IPS DF 6.9 (cell line): ENCODE measurements around the gene PADI2.
A peak's percentile ranks its signal among the peaks of the same experiment; 100 is the strongest.

Experiments
- DNase-seq: peaks from one replicate; pipeline ENCODE4 v3.0.0-alpha.2; 2013; ENCODE audit warnings: low read depth, low spot score
- H3K27ac ChIP-seq: one replicate; pipeline ENCODE4 v1.5.1; 2013; ENCODE audit warnings: low read length, control low read depth
- H3K27me3 ChIP-seq: 2 replicates; pipeline ENCODE4 v1.6.1; 2013; ENCODE audit warnings: mild to moderate bottlenecking, low read length; ENCODE audit not compliant: control insufficient read depth, insufficient read depth
- H3K36me3 ChIP-seq: 2 replicates; pipeline ENCODE4 v1.6.1; 2013; ENCODE audit warnings: low read length; ENCODE audit not compliant: control insufficient read depth, insufficient read depth
- H3K4me1 ChIP-seq: 2 replicates; pipeline ENCODE4 v1.6.1; 2013; ENCODE audit warnings: low read length; ENCODE audit not compliant: control insufficient read depth, insufficient read depth
- H3K4me3 ChIP-seq: 2 replicates; pipeline ENCODE4 v1.5.1; 2013; ENCODE audit warnings: mild to moderate bottlenecking, low read length
- H3K9me3 ChIP-seq: 2 replicates; pipeline ENCODE4 v1.6.1; 2013; ENCODE audit warnings: low read length, inconsistent platforms; ENCODE audit not compliant: control insufficient read depth, insufficient read depth
- WGBS: extraction: QIAGEN DNeasy Blood & Tissue Kit; methylation state at CpG from one replicate; pipeline ENCODE4 v1.1.7; 2013; ENCODE audit warnings: mixed read lengths, missing lambda C conversion rate; ENCODE audit not compliant: insufficient read length, insufficient coverage; 5-methylcytosine and 5-hydroxymethylcytosine counted together

The PADI2 gene

GRCh38 chr1:17123196-17124045 lies 4.2 kb upstream of the PADI2 start:
- Histone ChIP-seq H3K9me3 (no peaks in the 10 kb centered on the region), H3K27ac (no peak overlapping the region), H3K27me3 (peaks cover 6% of the 10 kb centered on the region; the same call in 1 of the 2 replicates), H3K4me1 (no peaks in the 10 kb centered on the region; the same call in 1 of the 2 replicates), H3K36me3 (no peaks in the 10 kb centered on the region), H3K4me3 (no peak overlapping the region)
- DNase-seq = no peak
- no CpG with 5 or more reads among the region's 14 CpGs for WGBS

DNA sequence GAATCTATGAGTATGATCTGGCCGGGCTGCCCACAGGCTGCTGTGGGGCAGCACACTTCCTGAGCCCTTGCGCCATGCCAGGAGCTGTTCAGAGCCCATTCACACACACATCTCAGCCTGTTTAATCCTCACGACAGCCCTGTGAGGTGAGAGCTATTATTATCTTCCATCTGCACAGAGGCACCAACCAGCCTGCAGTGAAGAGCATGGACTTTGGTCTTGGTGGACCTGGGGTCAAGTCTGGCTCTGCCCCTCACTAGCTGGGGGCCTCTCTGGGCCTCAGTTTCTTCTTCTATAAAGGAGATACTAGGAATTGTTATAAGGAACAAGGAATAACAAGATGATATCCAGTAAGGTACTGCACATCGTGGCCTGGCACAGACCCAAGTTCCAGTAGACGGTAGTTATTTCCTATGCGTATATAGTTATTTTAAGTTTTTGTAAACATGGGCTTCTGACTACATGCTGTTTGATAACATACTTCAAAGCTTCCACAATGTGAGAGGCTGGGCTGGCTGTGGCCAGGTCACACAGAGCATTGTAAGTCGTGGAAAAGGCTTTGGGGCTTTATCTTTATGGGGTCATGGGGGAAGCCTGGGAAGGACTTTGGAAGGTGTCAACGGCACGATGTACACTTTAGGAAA lies 3.4 kb upstream of the PADI2 start:
- DNase-seq = no peak
- Histone ChIP-seq H3K27me3 (peaks cover 14% of the 10 kb centered on the region; the same call in 1 of the 2 replicates), H3K4me3 (no peak overlapping the region), H3K27ac (no peak overlapping the region), H3K36me3 (no peaks in the 10 kb centered on the region), H3K4me1 (no peaks in the 10 kb centered on the region; the same call in 1 of the 2 replicates), H3K9me3 (no peaks in the 10 kb centered on the region)
- WGBS = no CpG with 5 or more reads among the region's 9 CpGs

DNA sequence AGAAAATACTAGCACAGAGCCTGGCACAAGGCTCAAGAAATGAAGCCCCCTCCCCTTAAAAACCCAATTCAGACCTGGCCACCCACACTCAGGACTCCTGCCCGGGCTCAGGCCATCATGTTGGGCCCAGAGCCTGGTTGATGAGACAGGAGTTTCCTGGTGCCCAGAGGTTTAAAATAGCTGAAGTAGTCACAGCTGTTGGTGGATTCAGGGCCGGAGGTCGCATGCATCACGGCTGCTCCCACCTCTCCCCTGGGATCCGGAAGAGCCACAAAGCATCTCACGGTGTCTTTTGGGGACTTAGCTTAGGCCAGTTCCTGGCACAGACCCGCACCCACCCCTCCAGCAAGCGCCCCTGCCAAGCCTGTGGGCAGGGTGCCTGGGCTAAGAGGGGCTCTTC lies 2.6 kb upstream of the PADI2 start:
- Histone ChIP-seq H3K4me1 (no peaks in the 10 kb centered on the region; the same call in 1 of the 2 replicates), H3K9me3 (no peaks in the 10 kb centered on the region), H3K27ac (no peak overlapping the region), H3K4me3 (no peak overlapping the region), H3K27me3 (peaks cover 15% of the 10 kb centered on the region; the same call in 1 of the 2 replicates), H3K36me3 (no peaks in the 10 kb centered on the region)
- DNase-seq = no peak
- no CpG with 5 or more reads among the region's 8 CpGs for WGBS

GRCh38 chr1:17120962-17121837 lies 1.9 kb upstream of the PADI2 start:
- no peak overlapping the region for H3K4me3 ChIP-seq
- DNase-seq = no peak
- no peaks in the 10 kb centered on the region for H3K36me3 ChIP-seq
- no peaks in the 10 kb centered on the region for H3K9me3 ChIP-seq
- no CpG with 5 or more reads among the region's 23 CpGs for WGBS
- peaks cover 15% of the 10 kb centered on the region; the same call in 1 of the 2 replicates for H3K27me3 ChIP-seq
- no peaks in the 10 kb centered on the region for H3K4me1 ChIP-seq
- H3K27ac ChIP-seq = no peak overlapping the region

- Histone ChIP-seq H3K9me3 (no peaks in the 10 kb centered on the region), H3K36me3 (no peaks in the 10 kb centered on the region), H3K27ac (no peak overlapping the region), H3K4me1 (no peaks in the 10 kb centered on the region), H3K27me3 (peaks cover 15% of the 10 kb centered on the region; the same call in 1 of the 2 replicates), H3K4me3 (no peak overlapping the region)
- no peak for DNase-seq
- WGBS = no CpG with 5 or more reads among the region's 5 CpGs
These were observed 1.2 kb upstream of the PADI2 start for GRCh38 chr1:17120481-17120877.

GRCh38 chr1:17119773-17120480 lies 676 bp upstream of the PADI2 start:
- WGBS = 100% methylated on average over 2 of the region's 20 CpGs
- H3K4me3 ChIP-seq = peak overlapping the region; percentile 74; the same call in 1 of the 2 replicates
- H3K27me3 ChIP-seq = peaks cover 15% of the 10 kb centered on the region; the same call in 1 of the 2 replicates
- DNase-seq = no peak
- H3K27ac ChIP-seq = no peak overlapping the region
- H3K9me3 ChIP-seq = no peaks in the 10 kb centered on the region
- no peaks in the 10 kb centered on the region for H3K4me1 ChIP-seq
- H3K36me3 ChIP-seq = no peaks in the 10 kb centered on the region

DNA sequence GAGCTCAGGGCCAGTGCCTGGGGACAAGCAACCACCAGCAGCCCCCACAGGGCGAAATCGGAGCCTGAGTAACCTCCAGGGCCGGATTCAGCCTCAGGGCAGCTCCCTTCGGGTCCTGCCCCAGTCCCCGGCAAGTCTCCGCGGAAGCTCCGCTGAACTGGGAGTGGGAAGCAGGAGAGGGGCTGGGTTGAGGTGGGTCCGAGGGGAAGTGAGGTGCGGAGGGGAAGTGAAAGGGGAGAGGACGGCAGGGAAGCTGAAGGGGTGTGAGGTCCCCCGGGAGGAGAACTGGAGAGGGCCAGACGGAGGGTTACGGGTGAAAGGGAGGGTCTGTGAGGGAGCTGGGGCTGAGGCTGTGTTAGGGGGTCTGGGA lies 560 bp downstream of the PADI2 start:
- Histone ChIP-seq H3K4me3 (peak overlapping the region; percentile 74; the same call in 1 of the 2 replicates), H3K4me1 (no peaks in the 10 kb centered on the region), H3K36me3 (no peaks in the 10 kb centered on the region), H3K27me3 (peaks cover 15% of the 10 kb centered on the region; the same call in 1 of the 2 replicates), H3K27ac (no peak overlapping the region), H3K9me3 (no peaks in the 10 kb centered on the region)
- WGBS = no CpG with 5 or more reads among the region's 14 CpGs
- DNase-seq = no peak

GRCh38 chr1:17118268-17118667 lies 983 bp downstream of the PADI2 start:
- no peaks in the 10 kb centered on the region for H3K4me1 ChIP-seq
- no peaks in the 10 kb centered on the region for H3K36me3 ChIP-seq
- no peaks in the 10 kb centered on the region for H3K9me3 ChIP-seq
- peak overlapping the region; percentile 74; the same call in 1 of the 2 replicates for H3K4me3 ChIP-seq
- no CpG with 5 or more reads among the region's 7 CpGs for WGBS
- H3K27me3 ChIP-seq = peaks cover 15% of the 10 kb centered on the region; the same call in 1 of the 2 replicates
- H3K27ac ChIP-seq = no peak overlapping the region
- DNase-seq = no peak

DNA sequence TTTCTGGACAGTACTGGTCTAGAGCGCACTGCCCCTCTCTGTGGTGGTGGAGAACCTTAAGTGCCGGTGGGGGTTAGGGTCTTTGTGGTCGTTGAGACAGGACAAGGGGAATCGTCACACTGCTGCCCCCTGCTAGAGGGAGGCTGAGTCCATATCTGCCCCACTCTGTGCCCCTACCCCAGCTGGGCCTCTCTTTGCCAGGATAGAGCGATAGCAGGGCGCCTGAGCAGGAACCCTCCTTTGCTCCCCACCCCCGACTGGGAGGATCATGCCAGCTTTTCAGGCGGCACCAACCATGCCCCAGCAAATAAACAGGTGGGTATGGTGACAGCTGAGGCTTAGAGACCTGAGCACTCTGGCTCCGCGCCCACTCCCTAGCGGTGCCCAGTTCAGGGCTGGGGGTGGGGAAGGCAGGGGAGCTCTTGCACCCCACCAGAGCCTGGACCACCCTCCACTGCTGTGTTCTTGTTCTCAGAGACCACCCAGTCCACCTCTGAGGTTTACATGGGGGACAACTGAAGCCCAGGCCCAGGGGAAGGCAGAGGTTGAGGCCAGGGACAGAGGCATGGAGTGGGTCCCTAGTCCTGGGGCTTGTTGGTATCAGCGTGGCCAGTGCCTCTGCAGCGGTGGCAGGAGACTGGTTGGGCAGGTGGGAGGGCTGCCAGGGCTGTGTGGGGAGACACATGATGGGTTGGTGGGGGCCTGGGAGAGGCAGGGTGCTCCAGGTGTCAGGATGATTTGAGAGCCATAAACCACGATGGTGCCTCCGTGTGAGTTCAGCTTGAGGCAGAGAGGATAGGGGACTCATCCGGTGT lies 1.6 kb downstream of the PADI2 start:
- H3K4me1 ChIP-seq = no peaks in the 10 kb centered on the region
- no peak for DNase-seq
- no peaks in the 10 kb centered on the region for H3K9me3 ChIP-seq
- H3K27me3 ChIP-seq = peaks cover 15% of the 10 kb centered on the region; the same call in 1 of the 2 replicates
- H3K36me3 ChIP-seq = no peaks in the 10 kb centered on the region
- H3K27ac ChIP-seq = no peak overlapping the region
- WGBS = no CpG with 5 or more reads among the region's 16 CpGs
- no peak overlapping the region for H3K4me3 ChIP-seq
